Measurements from ENCODE around the gene CNBP. TPM values are rescaled to one million over a fixed set of nuclear protein-coding genes. Genes with fewer than 3 reads are reported as not detected.

The CNBP gene
- total and polyA plus RNA-seq, 2 donors (not counting 3 experiments of a cell fraction or from before 2014, with no cell fraction given), result 196 to 205 TPM

DNA sequence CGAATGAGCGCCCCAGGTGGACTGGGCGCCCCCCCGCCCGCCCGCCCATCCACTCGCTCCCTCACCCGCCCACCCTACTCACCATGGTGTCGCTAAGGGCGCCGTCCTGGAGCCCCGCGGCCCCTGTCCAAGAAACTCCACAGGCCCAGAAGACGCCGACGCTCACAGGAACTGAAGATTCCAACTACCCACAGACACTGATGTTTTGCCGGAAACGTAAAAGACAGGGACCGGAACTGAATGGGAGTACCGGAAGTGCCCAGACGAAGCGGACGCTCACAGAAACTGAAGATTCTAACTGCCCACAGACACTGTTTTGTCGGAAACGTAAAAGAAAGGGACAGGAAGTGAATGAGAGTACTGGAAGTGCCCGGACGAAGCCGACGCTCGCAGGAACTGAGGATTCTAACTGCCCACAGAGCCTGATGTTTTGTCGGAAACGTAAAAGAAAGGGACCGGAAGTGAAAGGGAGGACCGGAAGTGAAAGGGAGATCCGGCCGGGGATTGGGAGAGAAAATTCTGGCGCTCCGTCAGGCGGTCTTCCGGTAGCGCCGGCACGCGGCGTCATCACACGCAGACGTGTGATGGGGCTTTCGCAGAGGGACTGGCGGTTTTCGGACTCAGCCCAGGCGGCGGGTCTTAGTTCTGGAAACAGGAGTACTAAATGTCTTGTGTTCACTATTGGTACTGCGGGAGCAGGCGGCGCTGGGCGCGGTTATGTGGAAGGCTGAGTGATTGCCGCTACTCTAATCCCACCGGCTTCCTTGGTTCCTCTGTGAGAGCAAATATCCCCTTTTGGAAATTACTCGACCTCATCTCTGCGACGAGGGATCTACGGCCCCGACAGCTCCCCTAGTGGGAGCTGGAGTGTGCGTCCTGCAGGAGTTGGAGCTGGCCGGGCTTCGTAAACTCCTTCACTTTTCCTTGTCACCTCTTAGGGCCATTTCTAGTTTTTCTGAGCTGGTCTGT lies 22.5 kb downstream of the CNBP start, which contains the start of gene ISY1:
TSS of gene ISY1 (minus strand) at position 173 of the 969 bp plus-strand sequence. CDS start at position 85, 88 bp downstream.
- DNase-seq (ENCODE audit: low read depth, low spot score) (peak; percentile 95), FAIRE-seq (peak; percentile 94)
- dilution Hi-C loops (cut with MboI; ENCODE audit: extremely low pct_ligation_motif_present, low sequenced_read_pairs) (no loop called here), intact Hi-C loops (cut with micrococcal nuclease) (loop anchor here (1.0 kb wide), 6 partner anchors 18 to 108 kb away; partner anchors contain the start of genes CNBP and COPG1)
- Histone ChIP-seq H3K9ac (replicated peaks; ENCODE audit: extremely low read depth, insufficient read depth, low read length) (peak within 1 kb of the TSS; percentile 88), H3K27me3 (ENCODE audit: control insufficient read depth in 2 of 2, insufficient read depth in 2 of 2, low read length in 2 of 2) (no peaks in the 10 kb centered on the region), H2AFZ (ENCODE audit: low read depth, low read length) (peak within 1 kb of the TSS; percentile 86), H3K4me2 (ENCODE audit: insufficient read depth, low read length) (peak within 1 kb of the TSS; percentile 98), H3K36me3 (ENCODE audit: control insufficient read depth in 2 of 2, extremely low read depth in 1 of 2, insufficient read depth in 2 of 2, low read length in 2 of 2) (peaks cover 8 to 9% of the 10 kb centered on the region in 2 experiments), H3K4me3 (replicated peaks in 1 of 3; ENCODE audit: insufficient read depth in 1 of 3, low read depth in 1 of 3, low read length in 3 of 3) (peak within 1 kb of the TSS; percentile 82 to 100 (median 99)), H4K20me1 (replicated peaks; ENCODE audit: control insufficient read depth, extremely low read depth, insufficient read depth, low read length) (no peaks in the 10 kb centered on the region), H3K4me1 (ENCODE audit: control insufficient read depth, extremely low read depth, insufficient read depth, low read length) (peaks cover 19% of the 10 kb centered on the region), H3K9me3 (replicated peaks; ENCODE audit: control insufficient read depth, insufficient read depth, low read length) (no peaks in the 10 kb centered on the region), H3K27ac (ENCODE audit: insufficient read depth, low read depth, low read length) (peak within 1 kb of the TSS; percentile 86), H3K79me2 (ENCODE audit: control insufficient read depth, insufficient read depth, low read length) (peaks cover 23% of the 10 kb centered on the region), H3K9me1 (replicated peaks; ENCODE audit: control insufficient read depth, extremely low read depth, insufficient read depth, low read length) (no peaks in the 10 kb centered on the region)
- BruUV-seq (replicated peaks), result TSS peak; percentile 95
- TF ChIP-seq POLR2A (IDR thresholded peaks at IDR 0.05; ENCODE audit: low read depth, low read length) (peak; percentile 99), CTCF (IDR thresholded peaks at IDR 0.05; ENCODE audit: extremely low read depth in 1 of 2, insufficient read depth in 1 of 2, low read depth in 1 of 2, low read length in 2 of 2) (peak; percentile 88 to 93), EZH2 (IDR thresholded peaks at IDR 0.05; ENCODE audit: borderline replicate concordance, low read depth, low read length, severe bottlenecking) (no peak), JUN (IDR thresholded peaks at IDR 0.05; ENCODE audit: borderline replicate concordance, insufficient read depth, insufficient read length, low read depth) (no peak), POLR2AphosphoS5 (IDR thresholded peaks at IDR 0.05; ENCODE audit: insufficient read depth, low read depth, low read length) (peak; percentile 99), MAX (IDR thresholded peaks at IDR 0.05; ENCODE audit: insufficient read depth, insufficient read length) (no peak), GATA2 (IDR thresholded peaks at IDR 0.05; ENCODE audit: insufficient read depth, insufficient read length, low read depth, low read length) (no peak)
- ChIA-PET POLR2A (interaction anchor here (0.6 to 1.7 kb wide), 3 partner anchors 85 to 224 kb away, joined by 3 to 5 read pairs (median 3); partner anchors contain the start of gene COPG1), CTCF (interaction anchor here (0.7 to 3.2 kb wide), 21 partner anchors 16 to 481 kb away, joined by 3 to 95 read pairs (median 4); partner anchors contain the start of genes CNBP, COPG1 and RAB43)

Measured in endothelial cell of umbilical vein (primary cell).